Right atrium auricular region (tissue), 2 donors: Measurements from ENCODE around the gene GSTT4. TPM values are rescaled to one million over a fixed set of nuclear protein-coding genes. Genes with fewer than 3 reads are reported as not detected.
"Not testable (repeated sequence)": the region's sequence is repeated elsewhere in the genome, so short reads cannot be mapped to it uniquely, and the experiment has no call there.

ENCODE experiments used
- DNase-seq: peaks from one replicate; pipeline ENCODE4 v3.0.0-alpha.2; 2019; ENCODE audit warnings: low spot score
- H3K27ac ChIP-seq, 2 donors: fragments of 200-600 bp; sonication (generic); 1 replicate in 1 of 2; 2 replicates in 1 of 2; pipeline ENCODE4 v1.5.1; 2016 to 2019
- H3K27me3 ChIP-seq, 2 donors: fragments of 200-600 bp; sonication (generic); one replicate each; pipeline versions ENCODE4 v1.5.1 to v1.6.0; 2017 to 2019
- H3K36me3 ChIP-seq: fragments of 200-600 bp; sonication (generic); one replicate; pipeline ENCODE4 v1.5.1; 2016
- H3K4me1 ChIP-seq, 2 donors: fragments of 200-600 bp; sonication (generic); one replicate each; pipeline versions ENCODE4 v1.5.1 to v1.6.0; 2017 to 2019
- H3K4me3 ChIP-seq, 2 donors: fragments of 200-600 bp; sonication (generic); 1 replicate in 1 of 2; 2 replicates in 1 of 2; pipeline ENCODE4 v1.5.1; 2017 to 2019; ENCODE audit warnings: mild to moderate bottlenecking in 1 of 2, moderate library complexity in 1 of 2
- H3K9me3 ChIP-seq, 2 donors: fragments of 200-600 bp; sonication (generic); one replicate each; pipeline ENCODE4 v1.5.1; 2019
- total RNA-seq, 2 donors: library from RNA; depleted of rRNA; stranded (reverse); fragments of >200 nt; gene quantifications; one replicate each; pipeline ENCODE4 v1.1.0, GENCODE V29; 2016
- TF ChIP-seq, protein P1 (sequence below), 2 donors: fragments of 200-600 bp; sonication (generic); IDR thresholded peaks; one replicate each; pipeline ENCODE4 v1.5.1; 2019; ENCODE audit warnings: antibody characterized with exemption in 2 of 2

Gene GSTT4
- total RNA-seq, 2 donors from 2014 or later: not detected

GRCh38 chr22:23956301-23956900 is 48.9 kb downstream of the GSTT4 start:
- not testable (repeated sequence) for H3K4me1 ChIP-seq, H3K36me3 ChIP-seq

GRCh38 chr22:23955886-23956285 is 49.4 kb downstream of the GSTT4 start:
- not testable (repeated sequence) for DNase-seq, H3K36me3 ChIP-seq, H3K4me3 ChIP-seq, H3K27me3 ChIP-seq, H3K27ac ChIP-seq, H3K9me3 ChIP-seq, H3K4me1 ChIP-seq

More at GRCh38 chr22:23956301-23956900, 48.9 kb downstream of the GSTT4 start:
- H3K9me3 ChIP-seq, H3K27ac ChIP-seq, H3K4me3 ChIP-seq, H3K27me3 ChIP-seq: not testable (repeated sequence)
- TF ChIP-seq, protein P1, sequence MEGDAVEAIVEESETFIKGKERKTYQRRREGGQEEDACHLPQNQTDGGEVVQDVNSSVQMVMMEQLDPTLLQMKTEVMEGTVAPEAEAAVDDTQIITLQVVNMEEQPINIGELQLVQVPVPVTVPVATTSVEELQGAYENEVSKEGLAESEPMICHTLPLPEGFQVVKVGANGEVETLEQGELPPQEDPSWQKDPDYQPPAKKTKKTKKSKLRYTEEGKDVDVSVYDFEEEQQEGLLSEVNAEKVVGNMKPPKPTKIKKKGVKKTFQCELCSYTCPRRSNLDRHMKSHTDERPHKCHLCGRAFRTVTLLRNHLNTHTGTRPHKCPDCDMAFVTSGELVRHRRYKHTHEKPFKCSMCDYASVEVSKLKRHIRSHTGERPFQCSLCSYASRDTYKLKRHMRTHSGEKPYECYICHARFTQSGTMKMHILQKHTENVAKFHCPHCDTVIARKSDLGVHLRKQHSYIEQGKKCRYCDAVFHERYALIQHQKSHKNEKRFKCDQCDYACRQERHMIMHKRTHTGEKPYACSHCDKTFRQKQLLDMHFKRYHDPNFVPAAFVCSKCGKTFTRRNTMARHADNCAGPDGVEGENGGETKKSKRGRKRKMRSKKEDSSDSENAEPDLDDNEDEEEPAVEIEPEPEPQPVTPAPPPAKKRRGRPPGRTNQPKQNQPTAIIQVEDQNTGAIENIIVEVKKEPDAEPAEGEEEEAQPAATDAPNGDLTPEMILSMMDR (IDR thresholded peaks at IDR 0.05): peak; percentile 82 to 83
- peak; percentile 88 for DNase-seq

- H3K27me3 ChIP-seq, H3K27ac ChIP-seq, H3K9me3 ChIP-seq, H3K4me1 ChIP-seq, H3K36me3 ChIP-seq, H3K4me3 ChIP-seq, DNase-seq: not testable (repeated sequence)
Measured at GRCh38 chr22:23954991-23955305, 50.3 kb downstream of the GSTT4 start.

DNA sequence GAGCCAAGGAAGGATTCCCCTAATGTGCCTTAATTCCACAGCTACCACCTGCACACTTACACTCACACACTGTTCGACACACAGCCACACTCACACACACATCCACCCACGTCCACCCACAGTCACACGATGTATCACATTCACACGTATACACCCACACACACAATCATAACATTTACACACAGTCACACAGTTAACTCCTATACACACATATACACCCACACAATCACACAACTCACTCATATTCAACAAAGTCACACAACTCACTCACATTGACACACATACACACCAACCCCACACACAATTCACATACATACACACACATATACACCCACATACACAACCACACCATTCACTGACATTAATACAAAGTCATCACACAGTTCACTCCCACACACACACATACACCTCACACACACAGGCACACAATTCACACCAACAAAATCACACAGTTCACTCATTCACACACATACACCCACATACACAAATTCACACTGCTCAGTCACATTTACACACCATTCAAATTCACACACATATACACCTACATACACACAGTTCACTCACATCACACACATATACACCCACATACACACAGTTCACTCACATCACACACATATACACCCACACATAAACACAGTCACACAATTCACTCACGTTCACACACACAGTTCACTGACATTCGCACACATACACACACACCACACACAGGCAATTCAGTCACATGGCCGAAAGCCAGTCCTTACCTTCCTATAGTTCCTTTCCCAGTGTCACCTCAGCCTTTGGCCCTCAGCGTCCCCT is 50.9 kb downstream of the GSTT4 start:
- DNase-seq, H3K4me1 ChIP-seq, H3K4me3 ChIP-seq, H3K9me3 ChIP-seq, H3K27me3 ChIP-seq, H3K27ac ChIP-seq, H3K36me3 ChIP-seq: not testable (repeated sequence)

GRCh38 chr22:23953485-23953884 is 51.8 kb downstream of the GSTT4 start:
- not testable (repeated sequence) for H3K4me1 ChIP-seq, H3K36me3 ChIP-seq, H3K4me3 ChIP-seq, H3K27ac ChIP-seq, DNase-seq, H3K9me3 ChIP-seq, H3K27me3 ChIP-seq

GRCh38 chr22:23952794-23953405 is 52.4 kb downstream of the GSTT4 start:
- DNase-seq, H3K27ac ChIP-seq, H3K36me3 ChIP-seq, H3K4me1 ChIP-seq, H3K4me3 ChIP-seq, H3K27me3 ChIP-seq, H3K9me3 ChIP-seq: not testable (repeated sequence)

- DNase-seq, H3K9me3 ChIP-seq, H3K4me1 ChIP-seq, H3K36me3 ChIP-seq, H3K4me3 ChIP-seq, H3K27me3 ChIP-seq, H3K27ac ChIP-seq: not testable (repeated sequence)
Measured at GRCh38 chr22:23951383-23951782, 53.9 kb downstream of the GSTT4 start.

DNA sequence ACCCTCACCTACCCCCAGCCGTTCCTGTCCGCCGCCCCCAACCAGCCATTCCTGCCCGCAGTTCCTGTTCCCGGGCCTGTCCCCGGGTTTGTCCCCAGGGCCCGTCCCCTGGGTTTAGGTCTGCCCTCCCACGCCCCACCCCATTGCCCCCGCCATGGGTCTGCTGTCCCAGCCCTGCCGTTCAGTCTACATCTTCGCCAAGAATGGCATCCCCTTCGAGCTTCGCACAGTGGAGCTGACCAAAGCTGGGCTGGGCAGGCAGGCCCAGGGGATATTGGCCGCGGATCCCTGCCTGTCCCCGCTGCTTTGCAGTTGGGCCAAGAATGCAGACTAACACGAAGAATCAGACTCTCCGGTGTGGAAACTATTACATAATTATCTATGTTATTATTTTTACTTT is 55.5 kb downstream of the GSTT4 start:
- H3K27ac ChIP-seq, H3K4me3 ChIP-seq, H3K4me1 ChIP-seq, H3K27me3 ChIP-seq, H3K36me3 ChIP-seq, H3K9me3 ChIP-seq, DNase-seq: not testable (repeated sequence)

Other genes with a start within 250 kb of the GSTT4 start
- not detected for gene C22orf15, start 242.5 kb downstream of the GSTT4 start, total RNA-seq
- gene CHCHD10, start 237.5 kb downstream of the GSTT4 start, total RNA-seq: 100 to 1,000 TPM; 213 to 319 TPM
- 10 to 100 TPM in 1 of 2 donors, 1 to 10 TPM in 1; 2.2 to 12.3 TPM for gene MMP11, start 232.6 kb downstream of the GSTT4 start, total RNA-seq
- gene SMARCB1, start 218.5 kb downstream of the GSTT4 start, total RNA-seq: 10 to 100 TPM; 41.4 to 45.9 TPM
- 10 to 100 TPM in 1 of 2 donors, 1 to 10 TPM in 1; 4.0 to 10.6 TPM for gene DERL3, start 166.4 kb downstream of the GSTT4 start, total RNA-seq
- gene SLC2A11, start 147.6 kb downstream of the GSTT4 start, total RNA-seq: 10 to 100 TPM; 10.6 to 15.5 TPM
- gene MIF, start 111.1 kb downstream of the GSTT4 start, total RNA-seq: 100 to 1,000 TPM; 176 to 273 TPM
- 1 to 10 TPM; 3.7 to 9.1 TPM for gene GSTT2B, start 44.3 kb downstream of the GSTT4 start, total RNA-seq
- 1 to 10 TPM in 1 of 2 donors, not detected in 1; 1.0 TPM for gene DDTL, start 38.6 kb downstream of the GSTT4 start, total RNA-seq
- gene DDT, start 31.0 kb downstream of the GSTT4 start, total RNA-seq: 100 to 1,000 TPM; 147 to 153 TPM
- gene GSTT2, start 25.3 kb downstream of the GSTT4 start, total RNA-seq: under 1 TPM in 1 of 2 donors, not detected in 1; 0.48 TPM
- 10 to 100 TPM; 27.6 to 27.9 TPM for gene CABIN1, start 5.9 kb upstream of the GSTT4 start, total RNA-seq
- gene SUSD2, start 176.0 kb upstream of the GSTT4 start, total RNA-seq: 1 to 10 TPM; 4.9 to 9.5 TPM
- 10 to 100 TPM; 36.2 to 58.7 TPM for gene GGT5, start 239.6 kb upstream of the GSTT4 start, total RNA-seq